ENCODE data around the gene MMEL1. TPM values are rescaled to one million over a fixed set of nuclear protein-coding genes. Genes with fewer than 3 reads are reported as not detected.
A peak's percentile ranks its signal among the peaks of the same experiment; 100 is the strongest.

Gene MMEL1
- total and polyA plus RNA-seq, 2 experiments from 2014 or later, result not detected

GRCh38 chr1:2644171-2644570, 11.4 kb upstream of the MMEL1 start:
- H3K27ac ChIP-seq, result no peak overlapping the region
- H3K4me1 ChIP-seq (ENCODE audit: low read depth), result no peaks in the 10 kb centered on the region
- H3K4me3 ChIP-seq, result no peak overlapping the region
- H3K36me3 ChIP-seq, result no peaks in the 10 kb centered on the region
- H3K9me3 ChIP-seq (ENCODE audit: low read depth), result no peaks in the 10 kb centered on the region
- no peak for DNase-seq (ENCODE audit: low read depth in 1 of 2, low spot score in 1 of 2)
- TF ChIP-seq, protein P1, sequence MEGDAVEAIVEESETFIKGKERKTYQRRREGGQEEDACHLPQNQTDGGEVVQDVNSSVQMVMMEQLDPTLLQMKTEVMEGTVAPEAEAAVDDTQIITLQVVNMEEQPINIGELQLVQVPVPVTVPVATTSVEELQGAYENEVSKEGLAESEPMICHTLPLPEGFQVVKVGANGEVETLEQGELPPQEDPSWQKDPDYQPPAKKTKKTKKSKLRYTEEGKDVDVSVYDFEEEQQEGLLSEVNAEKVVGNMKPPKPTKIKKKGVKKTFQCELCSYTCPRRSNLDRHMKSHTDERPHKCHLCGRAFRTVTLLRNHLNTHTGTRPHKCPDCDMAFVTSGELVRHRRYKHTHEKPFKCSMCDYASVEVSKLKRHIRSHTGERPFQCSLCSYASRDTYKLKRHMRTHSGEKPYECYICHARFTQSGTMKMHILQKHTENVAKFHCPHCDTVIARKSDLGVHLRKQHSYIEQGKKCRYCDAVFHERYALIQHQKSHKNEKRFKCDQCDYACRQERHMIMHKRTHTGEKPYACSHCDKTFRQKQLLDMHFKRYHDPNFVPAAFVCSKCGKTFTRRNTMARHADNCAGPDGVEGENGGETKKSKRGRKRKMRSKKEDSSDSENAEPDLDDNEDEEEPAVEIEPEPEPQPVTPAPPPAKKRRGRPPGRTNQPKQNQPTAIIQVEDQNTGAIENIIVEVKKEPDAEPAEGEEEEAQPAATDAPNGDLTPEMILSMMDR (IDR thresholded peaks at IDR 0.05; ENCODE audit: low read depth, low read length), result no peak
- H3K27me3 ChIP-seq, result no peaks in the 10 kb centered on the region

DNA sequence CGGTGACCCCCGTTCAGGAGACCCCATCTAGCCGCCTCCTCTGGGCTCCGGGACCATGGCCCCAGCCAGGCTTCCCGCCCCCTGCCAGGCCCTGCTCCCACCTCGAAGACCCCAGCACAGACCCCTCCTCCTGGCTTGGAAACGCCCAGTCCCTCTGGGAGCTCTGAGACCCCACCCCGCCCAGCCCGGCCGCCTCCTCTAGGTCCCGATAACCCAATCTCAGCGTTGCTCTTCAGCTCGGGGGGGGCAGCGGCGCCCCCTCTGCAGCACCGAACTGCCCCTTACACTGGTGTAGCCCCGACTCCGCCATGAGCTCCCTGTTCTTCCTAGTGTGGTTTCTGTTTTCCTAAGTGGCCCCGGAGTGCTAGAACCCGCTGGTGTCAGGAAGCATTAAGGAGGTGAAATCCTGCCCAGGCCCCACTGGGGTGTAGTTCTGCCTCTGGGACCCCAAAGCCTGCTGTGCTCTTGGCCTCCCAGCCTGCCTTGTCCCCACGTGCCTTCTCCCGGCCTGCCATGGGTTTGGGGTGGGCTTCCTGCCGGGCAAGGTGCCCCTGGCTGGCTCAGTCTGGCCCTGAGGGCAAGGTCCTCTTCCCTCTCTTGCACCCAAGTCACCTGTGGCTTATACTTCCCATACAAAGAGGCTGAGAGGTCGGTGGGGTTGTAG, 10.7 kb upstream of the MMEL1 start:
- Histone ChIP-seq H3K4me1 (ENCODE audit: low read depth) (no peaks in the 10 kb centered on the region), H3K27me3 (no peaks in the 10 kb centered on the region), H3K9me3 (ENCODE audit: low read depth) (no peaks in the 10 kb centered on the region), H3K27ac (no peak overlapping the region), H3K36me3 (no peaks in the 10 kb centered on the region), H3K4me3 (no peak overlapping the region)
- DNase-seq (ENCODE audit: low read depth in 1 of 2, low spot score in 1 of 2), result no peak
- TF ChIP-seq, protein P1 (IDR thresholded peaks at IDR 0.05; ENCODE audit: low read depth, low read length), result no peak

GRCh38 chr1:2642560-2643413, 10.0 kb upstream of the MMEL1 start:
- no peaks in the 10 kb centered on the region for H3K4me1 ChIP-seq (ENCODE audit: low read depth)
- H3K4me3 ChIP-seq, result no peak overlapping the region
- H3K9me3 ChIP-seq (ENCODE audit: low read depth), result no peaks in the 10 kb centered on the region
- H3K27ac ChIP-seq, result no peak overlapping the region
- TF ChIP-seq, protein P1 (IDR thresholded peaks at IDR 0.05; ENCODE audit: low read depth, low read length), result peak; percentile 11
- DNase-seq (ENCODE audit: low read depth in 1 of 2, low spot score in 1 of 2), result peak in 1 of 2 donors; percentile 93
- no peaks in the 10 kb centered on the region for H3K27me3 ChIP-seq
- no peaks in the 10 kb centered on the region for H3K36me3 ChIP-seq

DNA sequence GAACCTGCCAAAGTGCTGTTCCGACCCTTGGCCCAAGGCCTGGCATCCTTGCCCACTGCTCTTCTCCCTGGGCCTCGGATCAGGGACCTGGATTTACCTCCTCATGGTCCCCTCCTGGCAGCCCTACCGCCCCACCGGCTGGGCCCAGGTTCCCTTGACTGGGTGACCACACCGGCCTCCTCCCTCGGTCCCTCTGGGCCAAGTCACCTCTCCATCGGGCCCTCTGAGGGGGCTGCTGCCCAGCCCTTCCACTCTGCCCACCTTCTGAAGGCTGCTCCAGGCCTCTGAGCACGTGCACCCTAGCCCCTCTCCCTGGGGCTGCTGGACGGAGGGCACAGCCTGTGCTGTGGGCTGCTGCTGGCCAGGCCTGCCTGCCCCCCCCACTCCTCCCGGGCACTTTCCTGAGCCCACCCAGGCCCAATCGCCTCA, 9.3 kb upstream of the MMEL1 start:
- TF ChIP-seq, protein P1 (IDR thresholded peaks at IDR 0.05; ENCODE audit: low read depth, low read length), result no peak
- no peaks in the 10 kb centered on the region for H3K9me3 ChIP-seq (ENCODE audit: low read depth)
- H3K4me3 ChIP-seq, result no peak overlapping the region
- no peaks in the 10 kb centered on the region for H3K36me3 ChIP-seq
- H3K4me1 ChIP-seq (ENCODE audit: low read depth), result no peaks in the 10 kb centered on the region
- DNase-seq (ENCODE audit: low read depth in 1 of 2, low spot score in 1 of 2), result no peak
- H3K27ac ChIP-seq, result no peak overlapping the region
- H3K27me3 ChIP-seq, result no peaks in the 10 kb centered on the region

- TF ChIP-seq, protein P1 (IDR thresholded peaks at IDR 0.05; ENCODE audit: low read depth, low read length), result no peak
- H3K36me3 ChIP-seq, result no peaks in the 10 kb centered on the region
- H3K27me3 ChIP-seq, result no peaks in the 10 kb centered on the region
- no peaks in the 10 kb centered on the region for H3K9me3 ChIP-seq (ENCODE audit: low read depth)
- H3K4me1 ChIP-seq (ENCODE audit: low read depth), result no peaks in the 10 kb centered on the region
- DNase-seq (ENCODE audit: low read depth in 1 of 2, low spot score in 1 of 2), result no peak
- H3K27ac ChIP-seq, result no peak overlapping the region
- H3K4me3 ChIP-seq, result no peak overlapping the region
These were observed 8.7 kb upstream of the MMEL1 start for GRCh38 chr1:2641381-2642130.

Data from cardiac muscle cell (in vitro differentiated cells and primary cell).